Osteoblast (primary cell): ENCODE results near the gene MSANTD2. TPM values are rescaled to one million over a fixed set of nuclear protein-coding genes. Genes with fewer than 3 reads are reported as not detected.
A peak's percentile ranks its signal among the peaks of the same experiment; 100 is the strongest.

Experiments
- DNase-seq: peaks from one replicate; pipeline ENCODE4 v3.0.0; 2011; ENCODE audit warnings: low spot score, mixed read lengths; ENCODE audit not compliant: insufficient read length; ENCODE audit errors: missing footprints
- H2AFZ ChIP-seq: 2 replicates; pipeline ENCODE4 v1.6.0; 2011; ENCODE audit warnings: mild to moderate bottlenecking, low read length
- H3K27ac ChIP-seq: 2 replicates; pipeline ENCODE4 v1.5.1; 2011; ENCODE audit warnings: mild to moderate bottlenecking, low read depth, low read length, moderate library complexity
- H3K27me3 ChIP-seq: 2 replicates; pipeline ENCODE4 v1.6.0; 2012; ENCODE audit warnings: mild to moderate bottlenecking, control low read depth, inconsistent platforms, low read length, moderate library complexity; ENCODE audit not compliant: insufficient read depth
- H3K36me3 ChIP-seq: 2 replicates; pipeline ENCODE4 v1.5.1; 2011; ENCODE audit warnings: mild to moderate bottlenecking, low read length, control low read depth, moderate library complexity; ENCODE audit not compliant: insufficient read depth
- H3K4me1 ChIP-seq: 2 replicates; pipeline ENCODE4 v1.5.1; 2011; ENCODE audit warnings: mild to moderate bottlenecking, low read length, control low read depth, moderate library complexity; ENCODE audit not compliant: insufficient read depth
- H3K4me2 ChIP-seq: 2 replicates; pipeline ENCODE4 v1.6.0; 2011; ENCODE audit warnings: mild to moderate bottlenecking, low read length; ENCODE audit not compliant: insufficient read depth
- H3K4me3 ChIP-seq: fragments of 200-600 bp; sonication (generic); 3 replicates; pipeline ENCODE4 v1.5.1; 2012; ENCODE audit warnings: mild to moderate bottlenecking, low read length, inconsistent platforms; ENCODE audit not compliant: insufficient read depth
- H3K79me2 ChIP-seq: 2 replicates; pipeline ENCODE4 v1.6.0; 2012; ENCODE audit warnings: mild to moderate bottlenecking, low read length, control low read depth, inconsistent platforms; ENCODE audit not compliant: insufficient read depth
- H3K9me3 ChIP-seq: 2 replicates; pipeline ENCODE4 v1.5.1; 2011; ENCODE audit warnings: low read depth, low read length, control low read depth
- H4K20me1 ChIP-seq: 2 replicates; pipeline ENCODE4 v1.6.0; 2012; ENCODE audit warnings: mild to moderate bottlenecking, low read length, control low read depth; ENCODE audit not compliant: insufficient read depth
- CTCF ChIP-seq: IDR thresholded peaks from 2 replicates; pipeline ENCODE4 v1.5.1; 2011; ENCODE audit warnings: mild to moderate bottlenecking, low read depth, low read length, moderate library complexity; ENCODE audit errors: extremely low read depth
- total RNA-seq: library from RNA; depleted of rRNA; stranded (reverse); fragments of >200 nt; gene quantifications from 2 replicates; pipeline ENCODE4 v1.2.3, GENCODE V29; 2012

MSANTD2 gene
- total RNA-seq, 1 donor = 10.9 TPM

- Histone ChIP-seq H3K4me1 (peaks cover 1% of the 10 kb centered on the region), H4K20me1 (no peaks in the 10 kb centered on the region), H3K27ac (no peak overlapping the region), H3K79me2 (no peaks in the 10 kb centered on the region), H3K4me2 (no peak overlapping the region), H2AFZ (no peak overlapping the region), H3K9me3 (peaks cover 2% of the 10 kb centered on the region), H3K27me3 (peaks cover 96% of the 10 kb centered on the region), H3K36me3 (no peaks in the 10 kb centered on the region), H3K4me3 (no peak overlapping the region)
- TF ChIP-seq CTCF = no peak
- peak; percentile 43 for DNase-seq
These were observed 42.1 kb upstream of the MSANTD2 start for GRCh38 chr11:124842305-124842704.

GRCh38 chr11:124841840-124842239 is 41.6 kb upstream of the MSANTD2 start:
- H3K79me2 ChIP-seq = no peaks in the 10 kb centered on the region
- TF ChIP-seq CTCF = no peak
- no peaks in the 10 kb centered on the region for H3K36me3 ChIP-seq
- peaks cover 93% of the 10 kb centered on the region for H3K27me3 ChIP-seq
- no peak overlapping the region for H3K4me2 ChIP-seq
- DNase-seq = peak; percentile 66
- no peak overlapping the region for H2AFZ ChIP-seq
- H3K9me3 ChIP-seq = peaks cover 2% of the 10 kb centered on the region
- no peaks in the 10 kb centered on the region for H4K20me1 ChIP-seq
- H3K4me3 ChIP-seq = no peak overlapping the region
- H3K4me1 ChIP-seq = peaks cover 4% of the 10 kb centered on the region
- no peak overlapping the region for H3K27ac ChIP-seq

GRCh38 chr11:124841201-124841600 is 41.0 kb upstream of the MSANTD2 start:
- DNase-seq = no peak
- Histone ChIP-seq H3K79me2 (no peaks in the 10 kb centered on the region), H3K36me3 (no peaks in the 10 kb centered on the region), H4K20me1 (no peaks in the 10 kb centered on the region), H3K27me3 (peaks cover 86% of the 10 kb centered on the region), H3K9me3 (peaks cover 2% of the 10 kb centered on the region), H3K4me2 (no peak overlapping the region), H2AFZ (no peak overlapping the region), H3K4me3 (no peak overlapping the region), H3K4me1 (peaks cover 4% of the 10 kb centered on the region), H3K27ac (no peak overlapping the region)
- no peak for TF ChIP-seq CTCF

GRCh38 chr11:124840666-124841065 is 40.5 kb upstream of the MSANTD2 start:
- Histone ChIP-seq H3K4me2 (no peak overlapping the region), H3K79me2 (no peaks in the 10 kb centered on the region), H3K36me3 (no peaks in the 10 kb centered on the region), H4K20me1 (no peaks in the 10 kb centered on the region), H3K27ac (no peak overlapping the region), H3K4me1 (peaks cover 4% of the 10 kb centered on the region), H3K4me3 (no peak overlapping the region), H3K9me3 (peaks cover 2% of the 10 kb centered on the region), H2AFZ (no peak overlapping the region), H3K27me3 (peaks cover 81% of the 10 kb centered on the region)
- TF ChIP-seq CTCF = no peak
- peak; percentile 54 for DNase-seq
